Measurements from ENCODE around the gene SKIL.
A peak's percentile ranks its signal among the peaks of the same experiment; 100 is the strongest.

The SKIL gene

GRCh38 chr3:170352936-170353335, 4.6 kb upstream of the SKIL start:
- no peak for DNase-seq

GRCh38 chr3:170353485-170353884, 4.0 kb upstream of the SKIL start:
- DNase-seq = no peak

- DNase-seq = no peak
These were observed 2.8 kb upstream of the SKIL start for GRCh38 chr3:170354760-170355159.

GRCh38 chr3:170355738-170356595, 1.5 kb upstream of the SKIL start:
- no peak for DNase-seq

GRCh38 chr3:170356596-170357175, 829 bp upstream of the SKIL start:
- DNase-seq = peak; percentile 47 to 66

- peak; percentile 79 to 81 for DNase-seq
These were observed 811 bp downstream of the SKIL start for GRCh38 chr3:170358042-170359010.

GRCh38 chr3:170359178-170359704, 1.7 kb downstream of the SKIL start:
- DNase-seq = no peak

- DNase-seq = no peak
These were observed 3.0 kb downstream of the SKIL start for GRCh38 chr3:170360466-170360865.

- DNase-seq = no peak
These were observed 3.4 kb downstream of the SKIL start for GRCh38 chr3:170360916-170361315.

- no peak for DNase-seq
These were observed 4.2 kb downstream of the SKIL start for GRCh38 chr3:170361711-170362110.

GRCh38 chr3:170363471-170363994, 6.0 kb downstream of the SKIL start:
- no peak for DNase-seq

- no peak for DNase-seq
These were observed 7.5 kb downstream of the SKIL start for GRCh38 chr3:170364965-170365364.

- no peak for DNase-seq
These were observed 10.3 kb downstream of the SKIL start for GRCh38 chr3:170367797-170368196.

GRCh38 chr3:170368921-170369320, 11.4 kb downstream of the SKIL start:
- no peak for DNase-seq

- no peak for DNase-seq
These were observed 14.8 kb downstream of the SKIL start for GRCh38 chr3:170372190-170372879.

- DNase-seq = no peak
These were observed 26.1 kb downstream of the SKIL start for GRCh38 chr3:170383567-170383966.

- no peak for DNase-seq
These were observed 29.0 kb downstream of the SKIL start for GRCh38 chr3:170386468-170386867.

GRCh38 chr3:170387950-170388349, 30.4 kb downstream of the SKIL start:
- DNase-seq = no peak

GRCh38 chr3:170391108-170391507, 33.6 kb downstream of the SKIL start:
- DNase-seq = no peak

GRCh38 chr3:170397685-170398084, 40.2 kb downstream of the SKIL start:
- no peak for DNase-seq

- DNase-seq = no peak
These were observed 47.6 kb downstream of the SKIL start for GRCh38 chr3:170405101-170405500.

GRCh38 chr3:170410428-170411029, 53.0 kb downstream of the SKIL start:
- DNase-seq = no peak
